Upper lobe of right lung (tissue), 1 donor: ENCODE results near the gene SEC22C. TPM values are rescaled to one million over a fixed set of nuclear protein-coding genes. Genes with fewer than 3 reads are reported as not detected.

Experiments
- ATAC-seq: fragments of 200-7000 bp; cut with Tn5 transposase; one replicate; pipeline ENCODE4 v1.9.1; 2020; ENCODE audit warnings: mild to moderate bottlenecking, moderate library complexity
- DNase-seq: peaks from one replicate; pipeline ENCODE4 v3.0.0-alpha.2; 2020
- H3K27ac ChIP-seq: fragments of 200-600 bp; one replicate; pipeline ENCODE4 v1.8.0; 2022
- H3K27me3 ChIP-seq: fragments of 200-600 bp; one replicate; pipeline ENCODE4 v1.8.0; 2022; ENCODE audit warnings: mild to moderate bottlenecking
- H3K36me3 ChIP-seq: fragments of 200-600 bp; one replicate; pipeline ENCODE4 v1.8.0; 2022
- H3K4me1 ChIP-seq: fragments of 200-600 bp; one replicate; pipeline ENCODE4 v1.8.0; 2022
- H3K4me3 ChIP-seq: fragments of 200-600 bp; one replicate; pipeline ENCODE4 v1.8.0; 2022; ENCODE audit warnings: mild to moderate bottlenecking
- H3K9me3 ChIP-seq: fragments of 200-600 bp; one replicate; pipeline ENCODE4 v1.8.0; 2022
- intact Hi-C: fragments of 100-400 bp; cut with DNase I; formaldehyde crosslinking; loops from one replicate; pipeline ENCODE4 v1.11.0; 2022
- total RNA-seq: library from RNA; stranded (reverse); fragmentation: NEBNext Ultra II Directional; extraction: Animal tissue kit (Norgen Biotek cat#: 25700); gene quantifications from one replicate; pipeline ENCODE4 v1.2.1, GENCODE V29; 2021
- TF ChIP-seq, protein P1 (sequence below): fragments of 200-600 bp; IDR thresholded peaks from one replicate; pipeline ENCODE4 v1.8.0; 2022; ENCODE audit warnings: antibody characterized with exemption
- donor health status: DM: no; HTN: yes; CAD: no; lungs with severe emphysema.

Gene SEC22C
- total RNA-seq, 1 donor from 2014 or later = 48.6 TPM

DNA sequence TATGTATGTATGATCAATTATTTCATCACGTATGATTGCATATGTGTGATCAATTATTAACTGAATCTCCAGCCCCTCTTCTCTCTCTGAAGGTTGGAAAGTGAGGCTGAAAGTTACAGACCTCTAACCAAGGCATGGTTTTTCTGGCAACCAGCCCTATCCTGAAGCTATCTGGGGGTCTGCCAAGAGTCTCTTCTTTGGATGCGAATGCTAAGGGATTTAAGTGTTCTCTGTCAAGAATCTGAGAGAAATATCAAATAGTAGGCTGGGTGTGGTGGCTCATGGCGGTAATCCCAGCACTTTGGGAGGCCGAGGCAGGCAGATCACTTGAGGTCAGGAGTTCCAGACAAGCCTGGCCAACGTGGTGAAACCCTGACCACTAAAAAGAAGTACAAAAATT lies 26.8 kb upstream of the SEC22C start:
- Histone ChIP-seq H3K9me3 (no peaks in the 10 kb centered on the region), H3K4me3 (no peak overlapping the region), H3K27ac (no peak overlapping the region), H3K4me1 (peaks cover 58% of the 10 kb centered on the region), H3K27me3 (no peaks in the 10 kb centered on the region), H3K36me3 (peaks cover 9% of the 10 kb centered on the region)
- intact Hi-C loops = no loop called here
- DNase-seq (no peak), ATAC-seq (no peak)
- TF ChIP-seq, protein P1, sequence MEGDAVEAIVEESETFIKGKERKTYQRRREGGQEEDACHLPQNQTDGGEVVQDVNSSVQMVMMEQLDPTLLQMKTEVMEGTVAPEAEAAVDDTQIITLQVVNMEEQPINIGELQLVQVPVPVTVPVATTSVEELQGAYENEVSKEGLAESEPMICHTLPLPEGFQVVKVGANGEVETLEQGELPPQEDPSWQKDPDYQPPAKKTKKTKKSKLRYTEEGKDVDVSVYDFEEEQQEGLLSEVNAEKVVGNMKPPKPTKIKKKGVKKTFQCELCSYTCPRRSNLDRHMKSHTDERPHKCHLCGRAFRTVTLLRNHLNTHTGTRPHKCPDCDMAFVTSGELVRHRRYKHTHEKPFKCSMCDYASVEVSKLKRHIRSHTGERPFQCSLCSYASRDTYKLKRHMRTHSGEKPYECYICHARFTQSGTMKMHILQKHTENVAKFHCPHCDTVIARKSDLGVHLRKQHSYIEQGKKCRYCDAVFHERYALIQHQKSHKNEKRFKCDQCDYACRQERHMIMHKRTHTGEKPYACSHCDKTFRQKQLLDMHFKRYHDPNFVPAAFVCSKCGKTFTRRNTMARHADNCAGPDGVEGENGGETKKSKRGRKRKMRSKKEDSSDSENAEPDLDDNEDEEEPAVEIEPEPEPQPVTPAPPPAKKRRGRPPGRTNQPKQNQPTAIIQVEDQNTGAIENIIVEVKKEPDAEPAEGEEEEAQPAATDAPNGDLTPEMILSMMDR = no peak

DNA sequence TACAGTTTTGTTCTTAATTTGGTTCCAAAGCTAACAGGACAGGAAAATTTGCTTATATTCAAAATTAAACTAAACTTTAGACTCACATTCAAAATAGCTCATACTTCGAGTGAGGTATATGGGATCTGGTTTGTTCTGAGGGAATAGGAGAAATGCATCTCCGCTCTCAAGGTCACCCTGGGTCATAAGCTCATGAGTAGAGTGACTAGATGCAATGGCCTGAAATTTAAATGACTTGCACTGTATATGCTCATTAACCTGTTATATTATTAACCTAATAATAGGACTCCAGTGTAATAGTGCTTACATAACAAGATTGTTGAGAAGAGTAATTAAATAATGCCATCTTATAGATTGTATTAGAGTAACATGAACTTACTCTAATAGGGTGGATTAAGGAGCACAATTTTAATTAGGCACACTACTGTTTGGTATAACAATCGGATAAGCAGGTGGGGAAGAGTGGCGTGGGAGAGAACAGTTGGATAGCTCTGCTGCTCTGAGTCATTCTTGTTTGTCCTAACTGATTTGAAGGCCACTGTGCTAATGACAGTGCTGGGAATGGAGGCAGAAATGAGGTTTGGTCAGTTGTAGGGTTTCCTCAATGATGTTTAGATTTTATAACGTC lies 23.9 kb upstream of the SEC22C start:
- Histone ChIP-seq H3K4me3 (no peak overlapping the region), H3K27me3 (no peaks in the 10 kb centered on the region), H3K9me3 (no peaks in the 10 kb centered on the region), H3K36me3 (peaks cover 9% of the 10 kb centered on the region), H3K27ac (no peak overlapping the region), H3K4me1 (peaks cover 51% of the 10 kb centered on the region)
- TF ChIP-seq, protein P1 = no peak
- intact Hi-C loops = no loop called here
- DNase-seq = no peak
- ATAC-seq = no peak

DNA sequence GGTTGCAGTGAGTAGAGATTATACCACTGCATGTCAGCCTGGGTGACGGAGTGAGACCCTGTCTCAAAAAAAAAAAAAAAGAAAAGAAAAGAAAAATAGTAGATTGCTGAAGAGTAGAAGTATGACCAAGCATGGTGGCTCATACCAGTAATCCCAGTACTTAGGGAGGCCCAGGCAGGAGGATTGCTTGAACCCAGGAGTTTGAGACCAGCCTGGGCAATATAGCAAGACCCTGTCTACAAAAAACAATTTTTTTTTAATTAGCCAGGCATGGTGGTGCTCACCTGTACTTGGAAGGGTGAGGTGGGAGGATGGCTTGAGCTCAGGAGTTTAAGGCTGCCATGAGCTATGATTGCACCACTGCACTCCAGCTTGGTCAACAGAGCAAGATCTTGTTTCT lies 21.2 kb upstream of the SEC22C start:
- Histone ChIP-seq H3K36me3 (no peaks in the 10 kb centered on the region), H3K27ac (no peak overlapping the region), H3K9me3 (no peaks in the 10 kb centered on the region), H3K4me3 (no peak overlapping the region), H3K4me1 (peaks cover 37% of the 10 kb centered on the region), H3K27me3 (no peaks in the 10 kb centered on the region)
- intact Hi-C loops = no loop called here
- ATAC-seq (no peak), DNase-seq (no peak)
- TF ChIP-seq, protein P1 = no peak

DNA sequence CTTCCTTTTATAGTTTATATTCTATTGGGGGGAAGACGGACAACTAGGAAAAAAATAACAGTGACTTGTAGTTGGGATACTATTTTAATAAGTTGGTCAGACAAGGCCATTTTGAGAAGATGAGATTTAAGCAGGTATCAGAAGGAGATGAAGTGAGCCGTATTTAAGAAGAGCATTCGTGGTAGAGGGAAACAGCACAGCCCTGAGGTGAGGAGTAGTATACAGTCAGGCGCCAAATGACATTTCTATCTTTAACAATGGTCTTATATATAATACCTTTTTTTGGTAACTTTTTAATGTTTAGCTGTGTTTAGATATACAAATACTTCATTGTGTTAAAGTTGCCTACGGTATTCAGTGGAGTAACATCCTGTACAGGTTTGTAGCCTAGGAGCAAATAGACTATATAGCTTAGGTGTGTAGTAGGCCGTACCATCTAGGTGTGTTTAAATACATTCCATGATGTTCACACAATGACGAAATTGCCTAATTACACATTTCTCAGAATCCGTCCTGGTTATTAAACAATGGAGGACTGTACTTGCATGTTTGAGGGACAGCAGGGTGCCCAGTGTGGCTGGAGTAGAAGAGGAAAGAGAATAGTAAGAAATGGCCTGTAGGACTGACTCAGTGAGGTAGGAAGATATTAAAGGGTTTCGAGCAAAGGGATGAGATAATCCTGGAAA lies 20.3 kb upstream of the SEC22C start:
- no peaks in the 10 kb centered on the region for H3K36me3 ChIP-seq
- peaks cover 37% of the 10 kb centered on the region for H3K4me1 ChIP-seq
- intact Hi-C loops = no loop called here
- TF ChIP-seq, protein P1 = no peak
- H3K9me3 ChIP-seq = no peaks in the 10 kb centered on the region
- H3K4me3 ChIP-seq = peak overlapping the region; percentile 90
- ATAC-seq (no peak), DNase-seq (no peak)
- H3K27me3 ChIP-seq = no peaks in the 10 kb centered on the region
- peak overlapping the region; percentile 94 for H3K27ac ChIP-seq

DNA sequence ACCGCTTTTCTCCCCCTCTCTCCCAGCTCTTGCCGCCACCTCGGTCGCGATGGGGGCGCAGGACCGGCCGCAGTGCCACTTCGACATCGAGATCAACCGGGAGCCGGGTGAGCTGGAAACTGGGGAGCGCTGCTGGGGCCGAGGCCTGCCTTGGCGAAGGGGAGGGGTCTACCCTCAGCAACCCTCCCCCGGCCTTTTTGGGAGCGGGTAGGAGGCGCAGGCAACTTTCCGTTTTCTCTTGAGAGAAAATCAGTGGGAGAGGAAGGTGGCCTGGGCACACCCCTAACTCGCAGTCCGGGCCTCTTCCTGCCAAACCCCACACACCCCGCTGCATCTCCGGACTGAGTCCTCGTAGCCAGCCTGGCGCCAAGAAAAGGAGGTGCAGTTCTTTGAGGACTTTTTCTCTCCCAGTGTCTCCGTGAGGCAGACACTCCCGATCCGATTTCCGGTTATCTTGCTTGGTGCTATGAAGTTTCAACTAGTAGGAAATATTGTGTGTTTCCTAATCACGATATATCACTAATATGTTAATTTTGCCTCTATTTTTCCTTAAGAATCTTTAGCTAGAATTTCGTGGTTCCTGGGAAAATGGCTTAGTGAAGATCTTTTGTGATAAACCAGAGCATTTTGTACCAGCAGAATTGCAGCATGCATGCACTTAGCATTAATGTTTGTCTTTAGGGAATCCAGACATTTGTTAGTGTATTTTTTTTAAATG lies 19.4 kb upstream of the SEC22C start:
- ATAC-seq = peak; percentile 61
- no peaks in the 10 kb centered on the region for H3K27me3 ChIP-seq
- no peaks in the 10 kb centered on the region for H3K36me3 ChIP-seq
- H3K27ac ChIP-seq = peak overlapping the region; percentile 94
- peaks cover 36% of the 10 kb centered on the region for H3K4me1 ChIP-seq
- peak; percentile 83 for DNase-seq
- peak overlapping the region; percentile 90 for H3K4me3 ChIP-seq
- intact Hi-C loops = no loop called here
- TF ChIP-seq, protein P1 = no peak
- H3K9me3 ChIP-seq = no peaks in the 10 kb centered on the region
